Mesothelial cell of epicardium (in vitro differentiated cells): ENCODE data around the gene CYB5R2. TPM values are rescaled to one million over a fixed set of nuclear protein-coding genes. Genes with fewer than 3 reads are reported as not detected.

Source experiments
- DNase-seq, 2 experiments: peaks; one replicate each; pipeline ENCODE4 v3.0.0; 2021; ENCODE audit warnings: low spot score in 2 of 2; ENCODE audit not compliant: unreplicated experiment in 2 of 2
- H3K27ac Mint-ChIP-seq: 2 replicates; pipeline ENCODE4 v1.8.0; 2021; ENCODE audit warnings: mixed read lengths
- H3K27me3 Mint-ChIP-seq: 2 replicates; pipeline ENCODE4 v1.8.0; 2021; ENCODE audit warnings: low read depth, mixed read lengths
- H3K36me3 Mint-ChIP-seq: 2 replicates; pipeline ENCODE4 v1.8.0; 2021; ENCODE audit warnings: mixed read lengths
- H3K4me1 Mint-ChIP-seq: 2 replicates; pipeline ENCODE4 v1.8.0; 2021; ENCODE audit warnings: mixed read lengths
- H3K4me3 Mint-ChIP-seq: 2 replicates; pipeline ENCODE4 v1.8.0; 2021; ENCODE audit warnings: mild to moderate bottlenecking, moderate library complexity, mixed read lengths
- H3K9me3 Mint-ChIP-seq: 2 replicates; pipeline ENCODE4 v1.8.0; 2021; ENCODE audit warnings: mixed read lengths
- total RNA-seq: library from RNA; stranded (reverse); gene quantifications from 3 replicates; pipeline ENCODE4 v1.2.1, GENCODE V29; 2021
- TF ChIP-seq, protein P1 (sequence below): fragments of 200-600 bp; sonication (generic); IDR thresholded peaks from one replicate; pipeline ENCODE4 v1.5.0; 2021; ENCODE audit warnings: antibody characterized with exemption; ENCODE audit not compliant: unreplicated experiment

CYB5R2 gene
- total RNA-seq, 1 donor from 2014 or later = 74.4 TPM

DNA sequence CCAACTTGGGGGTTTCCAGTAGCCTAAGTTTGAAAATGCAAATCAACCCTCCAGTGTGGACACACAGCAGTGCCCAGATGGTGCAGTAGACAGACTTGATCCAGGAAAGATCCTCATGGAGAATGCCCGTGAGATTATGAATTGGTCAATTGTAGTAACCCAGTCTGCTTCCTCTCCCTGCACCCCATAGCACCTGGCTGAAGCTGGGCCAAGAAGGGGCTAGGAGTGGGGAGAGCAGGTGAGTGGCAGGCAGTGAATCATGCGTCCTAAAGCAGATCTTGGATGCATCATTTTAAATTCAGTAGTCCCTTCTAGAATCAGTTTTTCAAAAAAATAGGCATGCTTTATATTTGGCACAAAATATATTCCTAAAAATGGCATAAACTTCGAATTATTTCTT is 52.2 kb downstream of the CYB5R2 start:
- Mint-ChIP-seq H3K36me3 (peaks cover 22% of the 10 kb centered on the region), H3K4me1 (peaks cover 9% of the 10 kb centered on the region), H3K27ac (no peak overlapping the region), H3K9me3 (no peaks in the 10 kb centered on the region), H3K27me3 (no peaks in the 10 kb centered on the region), H3K4me3 (no peak overlapping the region)
- DNase-seq = no peak
- TF ChIP-seq, protein P1, sequence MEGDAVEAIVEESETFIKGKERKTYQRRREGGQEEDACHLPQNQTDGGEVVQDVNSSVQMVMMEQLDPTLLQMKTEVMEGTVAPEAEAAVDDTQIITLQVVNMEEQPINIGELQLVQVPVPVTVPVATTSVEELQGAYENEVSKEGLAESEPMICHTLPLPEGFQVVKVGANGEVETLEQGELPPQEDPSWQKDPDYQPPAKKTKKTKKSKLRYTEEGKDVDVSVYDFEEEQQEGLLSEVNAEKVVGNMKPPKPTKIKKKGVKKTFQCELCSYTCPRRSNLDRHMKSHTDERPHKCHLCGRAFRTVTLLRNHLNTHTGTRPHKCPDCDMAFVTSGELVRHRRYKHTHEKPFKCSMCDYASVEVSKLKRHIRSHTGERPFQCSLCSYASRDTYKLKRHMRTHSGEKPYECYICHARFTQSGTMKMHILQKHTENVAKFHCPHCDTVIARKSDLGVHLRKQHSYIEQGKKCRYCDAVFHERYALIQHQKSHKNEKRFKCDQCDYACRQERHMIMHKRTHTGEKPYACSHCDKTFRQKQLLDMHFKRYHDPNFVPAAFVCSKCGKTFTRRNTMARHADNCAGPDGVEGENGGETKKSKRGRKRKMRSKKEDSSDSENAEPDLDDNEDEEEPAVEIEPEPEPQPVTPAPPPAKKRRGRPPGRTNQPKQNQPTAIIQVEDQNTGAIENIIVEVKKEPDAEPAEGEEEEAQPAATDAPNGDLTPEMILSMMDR = no peak

DNA sequence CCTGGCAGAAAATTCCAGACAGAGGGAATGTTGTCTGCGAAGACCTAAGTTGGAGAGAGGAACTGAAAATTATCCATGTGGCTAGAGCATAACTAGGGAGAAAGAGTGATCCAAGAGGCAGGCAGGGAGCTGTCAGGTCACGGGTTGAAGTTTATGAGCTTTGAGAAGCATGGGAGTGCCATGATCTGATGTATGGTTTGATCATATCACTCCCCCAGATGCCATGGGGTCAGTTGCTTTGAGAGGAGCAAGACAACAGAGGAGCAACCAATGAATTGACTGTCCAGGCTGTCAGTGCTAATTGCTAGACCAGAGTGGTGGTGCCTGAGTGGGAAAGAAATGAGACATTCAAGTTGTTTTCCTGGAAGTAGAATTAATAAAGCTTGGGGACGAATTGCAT is 54.0 kb downstream of the CYB5R2 start:
- Mint-ChIP-seq H3K27me3 (no peaks in the 10 kb centered on the region), H3K36me3 (peaks cover 17% of the 10 kb centered on the region), H3K9me3 (no peaks in the 10 kb centered on the region), H3K27ac (peak overlapping the region; percentile 32), H3K4me3 (no peak overlapping the region), H3K4me1 (peaks cover 9% of the 10 kb centered on the region)
- TF ChIP-seq, protein P1 = no peak
- DNase-seq = no peak

DNA sequence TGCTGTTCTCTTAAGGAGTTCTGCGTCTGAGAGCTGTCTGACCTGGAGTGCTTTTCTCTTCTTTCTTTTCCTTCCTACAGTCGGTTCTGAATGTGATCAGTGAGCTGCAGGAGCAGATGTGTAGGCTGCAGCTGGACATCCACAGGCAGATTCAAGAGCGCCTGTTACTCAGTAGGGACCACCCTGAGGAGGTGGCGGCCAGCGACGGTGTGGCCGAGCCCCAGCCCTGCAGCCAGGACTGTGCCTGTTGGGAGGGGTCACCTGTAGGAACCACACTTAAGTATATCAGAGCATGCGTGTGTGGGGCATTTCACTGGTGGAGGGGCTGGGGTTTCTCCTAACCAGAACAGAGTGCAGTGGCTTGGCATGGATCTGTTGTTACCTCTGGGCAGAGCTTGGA is 56.3 kb downstream of the CYB5R2 start:
- no peak overlapping the region for H3K27ac Mint-ChIP-seq
- H3K9me3 Mint-ChIP-seq = no peaks in the 10 kb centered on the region
- H3K4me3 Mint-ChIP-seq = no peak overlapping the region
- H3K4me1 Mint-ChIP-seq = peaks cover 23% of the 10 kb centered on the region
- no peak for DNase-seq
- no peaks in the 10 kb centered on the region for H3K27me3 Mint-ChIP-seq
- TF ChIP-seq, protein P1 = no peak
- peaks cover 24% of the 10 kb centered on the region for H3K36me3 Mint-ChIP-seq

Other genes starting within 250 kb of the CYB5R2 start
- 45.3 to 47.7 TPM (median 45.6 TPM) in 3 replicates for gene OLFML1, start 188.0 kb downstream of the CYB5R2 start, total RNA-seq
- 65.8 to 73.8 TPM (median 69.1 TPM) in 3 replicates for gene PPFIBP2, start 159.5 kb downstream of the CYB5R2 start, total RNA-seq
- gene OVCH2, start 33.0 kb upstream of the CYB5R2 start, total RNA-seq = 8.5 to 9.7 TPM (median 9.6 TPM) in 3 replicates
- gene OR5P2, start 123.4 kb upstream of the CYB5R2 start, total RNA-seq = 1.7 to 3.0 TPM (median 2.1 TPM) in 3 replicates
- gene OR5P3, start 157.3 kb upstream of the CYB5R2 start, total RNA-seq = 2.6 to 3.1 TPM (median 2.7 TPM) in 3 replicates